NCI-H2196 treated with DMSO at 0.1 percent for 48 hours (cell line): ENCODE data around the gene TSTD2.
"Not testable (repeated sequence)": the region's sequence is repeated elsewhere in the genome, so short reads cannot be mapped to it uniquely, and the experiment has no call there.

ENCODE experiments used
- DNase-seq: peaks from one replicate; lab custom pipeline; 2025; ENCODE audit not compliant: unreplicated experiment; lab: John Stamatoyannopoulos, UW

Gene TSTD2

GRCh38 chr9:97593960-97594359, 39.2 kb downstream of the TSTD2 start:
- DNase-seq = no peak

GRCh38 chr9:97592126-97592525, 41.0 kb downstream of the TSTD2 start:
- no peak for DNase-seq

- DNase-seq = no peak
Observed at GRCh38 chr9:97591535-97591934, 41.6 kb downstream of the TSTD2 start.

- not testable (repeated sequence) for DNase-seq
Observed at GRCh38 chr9:97586909-97587308, 46.3 kb downstream of the TSTD2 start.

- DNase-seq = not testable (repeated sequence)
Observed at GRCh38 chr9:97584778-97585177, 48.4 kb downstream of the TSTD2 start.

GRCh38 chr9:97581590-97581989, 51.6 kb downstream of the TSTD2 start:
- DNase-seq = not testable (repeated sequence)

GRCh38 chr9:97579914-97580313, 53.3 kb downstream of the TSTD2 start:
- DNase-seq = no peak

GRCh38 chr9:97578846-97579245, 54.3 kb downstream of the TSTD2 start:
- no peak for DNase-seq

- no peak for DNase-seq
Observed at GRCh38 chr9:97577051-97577450, 56.1 kb downstream of the TSTD2 start.

- DNase-seq = no peak
Observed at GRCh38 chr9:97575673-97576200, 57.4 kb downstream of the TSTD2 start.

GRCh38 chr9:97574921-97575672, 58.1 kb downstream of the TSTD2 start:
- DNase-seq = not testable (repeated sequence)

- not testable (repeated sequence) for DNase-seq
Observed at GRCh38 chr9:97574101-97574571, 59.0 kb downstream of the TSTD2 start.

- DNase-seq = no peak
Observed at GRCh38 chr9:97573482-97574073, 59.6 kb downstream of the TSTD2 start.

- no peak for DNase-seq
Observed at GRCh38 chr9:97572892-97573365, 60.2 kb downstream of the TSTD2 start.

GRCh38 chr9:97572196-97572891, 60.8 kb downstream of the TSTD2 start:
- no peak for DNase-seq

GRCh38 chr9:97571664-97572063, 61.5 kb downstream of the TSTD2 start:
- DNase-seq = no peak

- peak; percentile 19 for DNase-seq
Observed at GRCh38 chr9:97570899-97571298, 62.3 kb downstream of the TSTD2 start.

GRCh38 chr9:97568461-97569275, 64.5 kb downstream of the TSTD2 start:
- DNase-seq = no peak

- no peak for DNase-seq
Observed at GRCh38 chr9:97567894-97568202, 65.3 kb downstream of the TSTD2 start.

- DNase-seq = no peak
Observed at GRCh38 chr9:97567182-97567893, 65.8 kb downstream of the TSTD2 start.
